DLD1 (cell line): ENCODE results near the gene GADL1.

Experiments
- in situ Hi-C: cut with HindIII; loops from 2 replicates; pipeline ENCODE4 v1.10.0; 2017; ENCODE audit warnings: low sequenced_read_pairs

The GADL1 gene

DNA sequence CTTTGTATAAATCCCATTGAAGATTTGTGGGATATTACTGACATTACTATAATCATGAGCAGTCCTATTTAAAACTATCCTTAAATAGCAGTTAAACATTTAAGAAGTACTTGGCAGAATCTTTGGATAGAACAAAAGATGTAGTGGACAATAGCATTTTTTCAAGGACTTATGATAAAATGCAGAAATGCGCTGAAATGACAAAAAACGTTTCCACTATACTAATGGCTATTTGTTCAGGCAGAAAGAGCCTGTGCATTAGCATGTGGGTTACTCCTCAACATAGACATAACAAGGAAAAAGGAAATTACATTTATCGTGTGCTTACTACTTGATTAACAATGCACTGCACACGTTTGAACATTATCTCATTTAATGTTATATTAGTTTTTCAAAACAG, 80.7 kb downstream of the GADL1 start:
- in situ Hi-C loops: no loop called here

DNA sequence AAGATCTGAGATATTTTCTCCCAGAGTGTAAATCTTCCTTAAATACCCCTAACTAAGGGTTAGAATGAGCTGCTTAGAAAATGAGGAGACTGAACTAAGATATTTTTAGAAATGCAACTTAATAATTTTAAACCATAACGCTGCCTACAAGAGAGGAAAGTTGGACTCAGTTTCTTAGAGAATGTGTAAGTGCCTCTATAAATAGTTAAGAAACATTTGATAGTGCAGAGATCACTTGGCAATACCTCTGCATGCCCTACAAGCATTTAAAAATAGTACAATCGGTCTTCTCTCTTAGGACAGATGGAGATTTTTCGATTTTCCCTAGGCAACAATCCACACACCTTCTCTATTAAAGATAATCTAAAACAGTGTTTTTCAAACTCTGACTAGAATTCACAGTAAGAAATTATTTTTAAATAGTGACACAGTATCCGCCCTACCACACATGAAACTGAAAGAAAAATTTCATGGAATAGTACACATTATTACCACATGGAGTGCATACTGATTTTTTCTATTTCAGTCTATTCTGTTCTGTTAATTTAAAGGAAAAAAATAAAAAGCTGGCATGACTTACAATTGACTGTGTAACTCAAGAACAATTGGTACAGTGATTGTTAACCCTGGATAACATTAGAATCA, 83.2 kb downstream of the GADL1 start:
- in situ Hi-C loops: no loop called here

DNA sequence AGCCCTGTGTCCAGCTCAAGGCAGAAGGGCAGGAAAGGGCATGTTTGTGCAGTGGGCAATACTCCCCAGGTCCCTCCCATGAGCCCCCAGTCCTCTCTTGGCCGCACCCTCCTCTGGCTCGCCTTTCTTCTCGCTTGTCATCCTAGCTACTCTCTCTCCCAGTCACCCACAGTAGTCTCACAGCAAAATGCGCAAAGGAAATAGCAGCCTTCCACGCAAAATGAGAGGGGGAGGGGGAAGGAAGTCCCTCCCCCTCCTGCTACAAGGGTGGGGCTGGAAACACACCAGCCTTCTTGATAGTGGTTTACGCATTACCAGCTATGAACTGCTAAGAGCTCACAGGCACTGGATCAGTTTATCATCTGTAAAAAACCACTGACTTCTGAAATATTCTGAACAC, 83.8 kb downstream of the GADL1 start:
- in situ Hi-C loops: no loop called here

- in situ Hi-C loops: no loop called here
These were observed 88.8 kb downstream of the GADL1 start for GRCh38 chr3:30805695-30806094.

GRCh38 chr3:30804984-30805383, 89.5 kb downstream of the GADL1 start:
- in situ Hi-C loops: no loop called here

GRCh38 chr3:30795176-30795575, 99.3 kb downstream of the GADL1 start:
- in situ Hi-C loops: no loop called here

DNA sequence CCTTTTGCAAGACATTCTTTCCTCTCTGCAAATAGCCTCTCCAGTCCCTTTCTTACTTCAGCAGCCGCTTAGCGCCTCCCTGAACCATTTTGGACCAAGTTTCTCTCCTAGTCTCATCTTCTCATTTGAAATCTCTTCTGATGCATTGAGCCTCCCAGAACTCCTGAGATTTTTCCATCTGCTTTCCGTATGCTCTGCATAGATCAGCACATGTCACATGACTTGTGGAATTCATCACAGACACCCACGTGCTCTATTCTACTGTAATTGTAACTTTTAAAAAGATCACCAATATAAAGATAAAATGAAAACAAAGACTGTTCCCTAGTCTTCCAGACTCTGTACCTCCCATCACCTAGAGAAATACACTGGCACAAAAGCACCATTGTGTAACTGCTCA, 100.7 kb downstream of the GADL1 start:
- in situ Hi-C loops: no loop called here

DNA sequence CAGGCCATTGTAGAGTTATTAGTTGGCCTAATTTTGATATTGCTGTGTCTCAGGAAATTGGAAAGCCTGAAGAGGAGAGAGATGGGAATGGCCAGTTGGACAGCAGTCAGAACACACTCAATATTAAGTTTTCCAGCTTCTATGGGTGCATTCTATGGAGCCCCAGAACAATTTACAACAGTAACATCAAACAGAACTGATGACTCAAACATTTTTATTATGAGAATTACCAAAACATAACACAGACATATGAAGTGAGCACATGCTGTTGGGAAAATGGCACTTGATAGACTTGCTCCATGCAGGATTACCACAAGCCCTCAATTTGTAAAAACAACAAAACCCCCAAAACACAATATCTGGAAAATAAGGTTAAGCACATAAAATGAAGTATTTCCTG, 104.3 kb downstream of the GADL1 start:
- in situ Hi-C loops: no loop called here

DNA sequence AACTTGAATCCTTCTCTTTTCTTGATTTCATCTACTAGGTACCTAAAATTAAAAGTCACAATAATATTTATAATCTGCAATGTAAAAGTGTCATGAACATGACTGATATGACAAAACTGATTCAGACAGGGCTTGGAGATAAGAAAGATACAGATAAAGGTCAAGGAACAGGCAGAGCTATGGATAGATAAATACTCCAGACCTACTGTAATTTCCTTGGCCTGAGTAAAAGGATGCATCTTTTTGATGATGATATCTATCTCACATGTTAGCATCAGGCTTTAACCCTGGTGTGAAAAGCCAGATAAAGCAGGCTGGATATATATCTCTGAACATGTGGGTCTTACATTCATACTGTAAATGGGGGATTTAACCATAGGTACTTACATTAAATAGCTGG, 108.1 kb downstream of the GADL1 start:
- in situ Hi-C loops: no loop called here

- in situ Hi-C loops: loop anchor here (5.0 to 10.0 kb wide), 2 partner anchors 98 to 985 kb away; no protein-coding TSS in a partner anchor
These were observed 114.7 kb downstream of the GADL1 start for GRCh38 chr3:30779686-30780287.

- in situ Hi-C loops: loop anchor here (10.0 kb wide), 1 partner anchor 986 kb away; no protein-coding TSS in a partner anchor
These were observed 115.5 kb downstream of the GADL1 start for GRCh38 chr3:30778933-30779332.

DNA sequence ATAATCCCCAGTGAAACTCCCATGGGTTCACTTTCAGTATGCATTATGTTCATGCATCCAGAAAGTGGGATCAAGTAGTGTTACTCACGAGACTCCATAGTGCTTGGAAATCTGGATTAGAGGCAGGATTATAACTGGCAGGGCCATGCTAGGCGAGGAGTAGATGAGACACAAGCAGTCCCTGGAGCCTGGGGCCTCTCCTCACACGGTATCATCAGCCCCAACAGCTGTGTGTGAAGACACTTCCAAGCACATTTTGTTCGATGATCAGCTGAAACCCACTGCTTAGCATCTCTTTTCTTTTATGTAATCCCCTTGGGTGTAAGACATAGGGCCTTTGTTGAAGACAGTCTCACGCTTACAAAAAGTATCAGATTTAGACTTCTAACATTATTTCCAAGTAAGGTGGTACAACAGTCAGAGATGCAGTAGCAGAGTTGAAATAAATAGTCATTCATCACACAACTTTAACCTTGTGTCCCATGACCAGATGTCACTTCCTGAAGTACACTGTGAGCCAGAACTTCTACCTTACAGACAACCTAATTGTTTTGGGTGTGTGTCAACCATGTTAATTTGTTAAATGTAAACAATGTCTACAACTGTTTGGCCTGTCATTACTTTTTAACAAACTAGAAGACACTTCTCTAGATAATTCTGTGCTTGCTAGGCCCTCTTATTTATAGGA, 116.9 kb downstream of the GADL1 start:
- in situ Hi-C loops: loop anchor here (10.0 kb wide), 1 partner anchor 987 kb away; no protein-coding TSS in a partner anchor

DNA sequence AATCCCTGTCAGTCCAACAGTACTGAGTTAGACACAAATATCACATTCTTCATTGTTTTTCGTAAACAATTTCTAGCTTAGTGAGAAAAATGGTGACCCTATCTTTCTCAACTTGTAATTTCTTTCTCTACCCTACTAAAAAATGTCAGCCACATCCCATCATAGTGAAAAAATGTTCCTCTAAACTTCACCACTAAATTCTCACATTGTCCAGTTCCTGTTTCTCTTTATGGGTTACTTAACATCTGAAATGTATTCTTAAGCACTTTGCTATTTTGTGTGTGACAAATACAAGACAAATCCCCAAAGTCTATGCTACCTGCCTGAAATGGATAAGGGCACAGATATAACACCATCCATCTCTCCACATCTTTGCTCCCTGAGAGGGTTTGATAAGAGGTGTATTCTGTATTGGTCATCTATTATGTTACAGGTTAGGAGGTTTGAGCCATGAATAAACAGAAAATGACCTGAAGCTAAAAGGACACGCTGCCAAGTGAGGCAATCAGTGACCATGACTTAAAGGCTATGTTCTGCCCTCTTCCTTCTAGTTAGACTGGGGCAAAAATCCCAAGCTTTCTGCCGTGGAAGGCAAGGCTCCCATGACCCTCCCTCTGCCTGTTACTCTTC, 118.2 kb downstream of the GADL1 start:
- in situ Hi-C loops: loop anchor here (10.0 kb wide), 1 partner anchor 988 kb away; no protein-coding TSS in a partner anchor

GRCh38 chr3:30775040-30775439, 119.4 kb downstream of the GADL1 start:
- in situ Hi-C loops: loop anchor here (10.0 kb wide), 1 partner anchor 990 kb away; no protein-coding TSS in a partner anchor

GRCh38 chr3:30774062-30774461, 120.4 kb downstream of the GADL1 start:
- in situ Hi-C loops: loop anchor here (10.0 kb wide), 1 partner anchor 991 kb away; no protein-coding TSS in a partner anchor

- in situ Hi-C loops: loop anchor here (10.0 kb wide), 1 partner anchor 994 kb away; no protein-coding TSS in a partner anchor
These were observed 124.1 kb downstream of the GADL1 start for GRCh38 chr3:30770387-30770786.

DNA sequence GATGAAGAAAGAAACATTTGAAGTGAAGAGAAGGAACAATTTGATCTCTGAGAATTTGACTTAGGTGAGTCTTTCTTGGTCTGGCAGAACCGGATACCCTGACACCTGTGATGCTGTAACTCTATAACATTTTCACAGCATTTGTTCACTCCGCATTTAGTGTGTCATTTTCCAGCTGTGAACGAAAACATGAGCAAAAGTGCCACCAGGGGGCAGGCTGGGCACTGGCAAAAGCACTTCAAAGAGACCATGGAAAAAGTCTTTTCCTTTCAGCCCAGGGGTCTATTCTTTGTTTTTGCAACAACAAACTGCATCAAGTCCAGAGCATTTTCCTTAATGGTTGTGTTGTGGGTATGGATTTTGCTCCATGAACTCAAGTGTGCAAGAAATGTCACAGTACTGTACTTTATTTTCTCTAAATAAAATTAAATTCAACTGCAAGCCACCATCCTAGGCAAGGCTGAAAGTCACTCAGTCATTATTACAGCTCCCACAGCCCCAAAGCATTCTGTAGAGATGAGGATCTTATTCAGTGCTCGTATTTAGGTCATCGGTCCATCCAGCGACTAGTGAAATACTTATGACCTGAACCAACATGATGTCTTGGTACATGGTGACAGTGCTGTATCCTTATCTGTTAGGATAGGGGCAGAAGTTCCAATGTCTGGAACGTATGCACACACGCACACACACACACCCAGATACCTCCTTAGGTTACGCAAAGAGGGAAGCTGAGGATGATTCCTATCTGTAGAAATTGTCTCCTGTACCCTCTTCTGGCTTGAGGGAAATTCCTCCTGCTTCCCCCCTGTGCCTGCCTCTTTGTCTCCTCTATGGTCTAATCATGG, 125.5 kb downstream of the GADL1 start:
- in situ Hi-C loops: no loop called here

GRCh38 chr3:30768046-30768445, 126.4 kb downstream of the GADL1 start:
- in situ Hi-C loops: no loop called here

DNA sequence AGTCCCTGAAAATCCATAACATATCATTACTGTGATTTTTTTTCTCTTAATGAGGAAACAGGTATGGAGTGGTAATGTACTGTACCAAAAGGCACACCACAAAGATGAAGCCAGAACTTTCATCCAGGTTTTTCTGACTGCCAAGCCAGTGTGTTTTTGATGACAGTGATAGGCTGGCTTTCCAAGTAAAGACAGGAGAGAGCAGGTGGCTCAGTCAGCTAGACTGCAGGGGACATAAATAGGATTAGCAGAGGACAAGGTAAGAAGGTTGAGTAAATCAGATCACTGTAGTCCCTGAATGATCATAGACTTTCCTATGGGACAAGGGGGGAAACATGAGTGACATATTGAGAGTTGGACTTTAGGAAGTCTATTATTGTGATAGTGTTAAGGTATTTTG, 127.9 kb downstream of the GADL1 start:
- in situ Hi-C loops: no loop called here

DNA sequence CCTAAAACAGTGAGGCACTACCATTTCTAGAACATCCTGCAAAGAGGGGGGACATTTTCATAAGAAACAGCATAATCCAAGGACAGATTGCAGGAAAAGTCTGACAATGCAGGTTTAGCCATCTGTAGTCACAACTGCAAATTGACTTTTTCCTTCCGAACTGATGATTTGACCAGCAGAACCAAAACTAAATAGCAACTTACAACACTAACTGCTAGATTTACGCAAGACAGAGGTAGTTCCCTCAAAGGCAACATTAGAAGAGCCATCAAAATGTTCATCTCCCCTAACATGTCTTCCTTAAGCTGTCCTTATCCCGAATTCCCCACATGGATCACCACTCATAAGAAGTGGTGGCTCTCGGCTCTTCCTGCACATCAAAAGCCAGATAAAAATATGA, 129.6 kb downstream of the GADL1 start:
- in situ Hi-C loops: no loop called here
